SU-DHL-6 (cell line): ENCODE results near the gene GUCY1A1.

Experiments
- H2AFZ ChIP-seq: fragments of 200-600 bp; sonication (generic); 2 replicates; pipeline ENCODE4 v1.6.1; 2014; ENCODE audit warnings: low read depth, mild to moderate bottlenecking, moderate library complexity, mixed read lengths, antibody characterized with exemption, low read length; ENCODE audit not compliant: severe bottlenecking
- H3F3A ChIP-seq: fragments of 200-600 bp; shearing (Covaris generic); 2 replicates; pipeline ENCODE4 v1.6.0; 2016; ENCODE audit warnings: antibody characterized with exemption, mild to moderate bottlenecking; ENCODE audit not compliant: insufficient read depth
- H3K27ac ChIP-seq: fragments of 200-600 bp; sonication (generic); 2 replicates; pipeline ENCODE4 v1.5.1; 2016; ENCODE audit warnings: low read depth, mild to moderate bottlenecking, low read length, moderate library complexity, mixed read lengths
- H3K27me3 ChIP-seq: fragments of 200-600 bp; sonication (generic), shearing (Covaris generic); 2 replicates; pipeline ENCODE4 v1.6.0; 2014; ENCODE audit warnings: mild to moderate bottlenecking, low read length
- H3K36me3 ChIP-seq: fragments of 200-600 bp; sonication (generic); 2 replicates; pipeline ENCODE4 v1.6.1; 2014; ENCODE audit warnings: mild to moderate bottlenecking, low read length, mixed read lengths
- H3K4me2 ChIP-seq: fragments of 300-600, 200-600 bp; shearing (Covaris generic), sonication (generic); 2 replicates; pipeline ENCODE4 v1.6.0; 2014; ENCODE audit warnings: low read length, low read depth, mild to moderate bottlenecking; ENCODE audit not compliant: poor library complexity, severe bottlenecking
- H3K4me3 ChIP-seq: fragments of 200-600 bp; sonication (generic); 2 replicates; pipeline ENCODE4 v1.5.1; 2014; ENCODE audit warnings: antibody characterized with exemption, low read length, mild to moderate bottlenecking, mixed read lengths; ENCODE audit not compliant: insufficient read depth, poor library complexity, severe bottlenecking
- H3K79me2 ChIP-seq: fragments of 200-600 bp; sonication (generic); 2 replicates; pipeline ENCODE4 v1.6.1; 2014; ENCODE audit warnings: mild to moderate bottlenecking, low read length, moderate library complexity; ENCODE audit not compliant: insufficient read depth
- H3K9ac ChIP-seq: fragments of 200-600 bp; sonication (generic); 2 replicates; pipeline ENCODE4 v1.7.0; 2014; ENCODE audit warnings: mild to moderate bottlenecking, low read length
- H3K9me2 ChIP-seq: fragments of 200-600 bp; sonication (generic); replicated peaks from 2 replicates; pipeline ENCODE4 v1.6.1; 2014; ENCODE audit warnings: low read length; ENCODE audit not compliant: insufficient read depth
- H3K9me3 ChIP-seq: fragments of 200-600 bp; sonication (generic); 2 replicates; pipeline ENCODE4 v1.6.1; 2014; ENCODE audit warnings: low read length, mixed read lengths; ENCODE audit not compliant: insufficient read depth
- H4K20me1 ChIP-seq: fragments of 200-600 bp; sonication (generic); 2 replicates; pipeline ENCODE4 v1.6.1; 2014; ENCODE audit warnings: low read depth, mild to moderate bottlenecking, antibody characterized with exemption, low read length, moderate library complexity, mixed read lengths
- EZH2phosphoT487 ChIP-seq: fragments of 200-600 bp; sonication (generic), shearing (Covaris generic); conservative IDR thresholded peaks from 2 replicates; pipeline ENCODE4 v1.6.1; 2018; ENCODE audit warnings: mild to moderate bottlenecking, antibody characterized with exemption, low read length, moderate library complexity, mixed read lengths
- TF ChIP-seq, protein P1 (sequence below): fragments of 200-600 bp; sonication (generic); IDR thresholded peaks from one replicate; pipeline ENCODE4 v1.5.1; 2017; ENCODE audit warnings: antibody characterized with exemption, mild to moderate bottlenecking, low read length, moderate library complexity; ENCODE audit not compliant: insufficient read depth, poor library complexity, severe bottlenecking

GUCY1A1 gene

GRCh38 chr4:155658681-155659064 lies 8.0 kb upstream of the GUCY1A1 start:
- no peak overlapping the region for H3K4me3 ChIP-seq
- no peaks in the 10 kb centered on the region for H3K9me2 ChIP-seq
- H4K20me1 ChIP-seq = no peaks in the 10 kb centered on the region
- H2AFZ ChIP-seq = no peak overlapping the region
- H3K4me2 ChIP-seq = no peak overlapping the region
- TF ChIP-seq EZH2phosphoT487 = no peak
- TF ChIP-seq, protein P1, sequence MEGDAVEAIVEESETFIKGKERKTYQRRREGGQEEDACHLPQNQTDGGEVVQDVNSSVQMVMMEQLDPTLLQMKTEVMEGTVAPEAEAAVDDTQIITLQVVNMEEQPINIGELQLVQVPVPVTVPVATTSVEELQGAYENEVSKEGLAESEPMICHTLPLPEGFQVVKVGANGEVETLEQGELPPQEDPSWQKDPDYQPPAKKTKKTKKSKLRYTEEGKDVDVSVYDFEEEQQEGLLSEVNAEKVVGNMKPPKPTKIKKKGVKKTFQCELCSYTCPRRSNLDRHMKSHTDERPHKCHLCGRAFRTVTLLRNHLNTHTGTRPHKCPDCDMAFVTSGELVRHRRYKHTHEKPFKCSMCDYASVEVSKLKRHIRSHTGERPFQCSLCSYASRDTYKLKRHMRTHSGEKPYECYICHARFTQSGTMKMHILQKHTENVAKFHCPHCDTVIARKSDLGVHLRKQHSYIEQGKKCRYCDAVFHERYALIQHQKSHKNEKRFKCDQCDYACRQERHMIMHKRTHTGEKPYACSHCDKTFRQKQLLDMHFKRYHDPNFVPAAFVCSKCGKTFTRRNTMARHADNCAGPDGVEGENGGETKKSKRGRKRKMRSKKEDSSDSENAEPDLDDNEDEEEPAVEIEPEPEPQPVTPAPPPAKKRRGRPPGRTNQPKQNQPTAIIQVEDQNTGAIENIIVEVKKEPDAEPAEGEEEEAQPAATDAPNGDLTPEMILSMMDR = no peak
- no peaks in the 10 kb centered on the region for H3K36me3 ChIP-seq
- no peak overlapping the region for H3K9ac ChIP-seq
- no peak overlapping the region for H3K27ac ChIP-seq
- H3K9me3 ChIP-seq = no peaks in the 10 kb centered on the region
- no peaks in the 10 kb centered on the region for H3K27me3 ChIP-seq
- H3K79me2 ChIP-seq = no peaks in the 10 kb centered on the region
- H3F3A ChIP-seq = no peaks in the 10 kb centered on the region

DNA sequence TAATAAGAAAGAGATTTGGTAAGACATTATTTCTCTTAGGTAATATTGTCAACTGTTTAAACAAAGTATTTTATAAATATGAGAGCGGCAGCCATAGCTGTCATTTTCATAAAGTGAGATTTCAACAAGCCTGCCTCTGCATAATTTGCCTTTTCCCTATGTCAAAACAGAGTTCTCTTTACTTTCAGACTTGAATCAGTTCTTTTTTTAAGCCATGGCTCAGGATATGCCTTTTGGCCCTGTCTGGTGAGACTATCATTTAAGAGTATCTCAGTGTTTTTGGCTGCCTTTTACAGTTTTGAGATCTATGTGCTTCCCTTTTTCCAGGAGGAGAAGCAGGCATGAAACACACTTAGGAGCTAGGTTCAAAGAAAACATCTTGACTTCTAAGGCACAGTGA lies 7.5 kb upstream of the GUCY1A1 start:
- Histone ChIP-seq H3F3A (no peaks in the 10 kb centered on the region), H4K20me1 (no peaks in the 10 kb centered on the region), H2AFZ (no peak overlapping the region), H3K4me3 (no peak overlapping the region), H3K9me2 (no peaks in the 10 kb centered on the region), H3K4me2 (no peak overlapping the region), H3K27me3 (no peaks in the 10 kb centered on the region), H3K9ac (no peak overlapping the region), H3K36me3 (no peaks in the 10 kb centered on the region), H3K27ac (no peak overlapping the region), H3K9me3 (no peaks in the 10 kb centered on the region), H3K79me2 (no peaks in the 10 kb centered on the region)
- TF ChIP-seq EZH2phosphoT487 = no peak
- TF ChIP-seq, protein P1 = no peak

DNA sequence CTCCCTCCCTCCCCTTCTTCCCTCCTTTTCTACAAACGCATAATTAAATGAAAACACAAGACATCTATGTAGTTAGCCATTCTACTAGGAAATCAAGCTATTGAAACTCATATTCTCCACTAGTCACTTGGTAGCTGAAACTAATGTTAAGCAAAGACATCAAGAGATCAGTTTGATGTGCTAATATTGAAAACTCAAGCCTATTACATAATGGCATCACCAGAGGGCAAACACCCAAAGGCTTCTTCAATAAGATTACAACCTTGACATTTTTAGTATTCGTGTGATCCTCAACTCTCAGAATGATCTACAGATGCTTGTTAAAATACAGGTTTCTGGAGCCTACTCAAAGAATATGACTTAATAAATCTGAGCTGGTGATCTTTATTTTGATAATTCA lies 6.2 kb upstream of the GUCY1A1 start:
- no peak overlapping the region for H2AFZ ChIP-seq
- no peaks in the 10 kb centered on the region for H3K9me3 ChIP-seq
- no peak overlapping the region for H3K4me2 ChIP-seq

More for the DNA sequence above, 6.2 kb upstream of the GUCY1A1 start:
- H3K79me2 ChIP-seq = no peaks in the 10 kb centered on the region
- H3K9ac ChIP-seq = no peak overlapping the region
- TF ChIP-seq EZH2phosphoT487 = no peak
- TF ChIP-seq, protein P1 = no peak
- H4K20me1 ChIP-seq = no peaks in the 10 kb centered on the region
- H3K9me2 ChIP-seq = no peaks in the 10 kb centered on the region
- H3K27me3 ChIP-seq = no peaks in the 10 kb centered on the region
- no peak overlapping the region for H3K27ac ChIP-seq
- H3F3A ChIP-seq = no peaks in the 10 kb centered on the region
- no peaks in the 10 kb centered on the region for H3K36me3 ChIP-seq
- no peak overlapping the region for H3K4me3 ChIP-seq
